ENCODE results near the gene SNAPIN.

The SNAPIN gene
- 17.1 to 37.0 (median 28.1) reads per million in 17 experiments for total RNA-seq

- DNase-seq: peak; percentile 93 to 96 (median 95)
Observed at GRCh38 chr1:153658400-153659174, at the start of gene SNAPIN. SNAPIN (plus strand) TSS chr1:153658703; CDS start chr1:153658744, 41 bp downstream.

GRCh38 chr1:153608742-153609584 is 49.5 kb upstream of the SNAPIN start:
- DNase-seq: peak; percentile 63 to 86 (median 79)

- DNase-seq: no peak
Observed at GRCh38 chr1:153609585-153609907, 49.0 kb upstream of the SNAPIN start.

GRCh38 chr1:153610334-153610733 is 48.2 kb upstream of the SNAPIN start:
- peak; percentile 40 to 60 (median 60) for DNase-seq

GRCh38 chr1:153610811-153611301 is 47.6 kb upstream of the SNAPIN start:
- DNase-seq: peak; percentile 52 to 76 (median 66)

GRCh38 chr1:153611356-153611755 is 47.1 kb upstream of the SNAPIN start:
- DNase-seq: no peak

- DNase-seq: no peak
Observed at GRCh38 chr1:153612111-153612754, 46.3 kb upstream of the SNAPIN start.

GRCh38 chr1:153612755-153613331 is 45.7 kb upstream of the SNAPIN start, which contains the start of gene S100A16:
S100A16 (minus strand) TSS chr1:153613137; CDS start chr1:153608151, 4,986 bp downstream.
- DNase-seq: no peak

- DNase-seq: no peak
Observed at GRCh38 chr1:153613406-153613805, 45.1 kb upstream of the SNAPIN start.

- no peak for DNase-seq
Observed at GRCh38 chr1:153614189-153614900, 44.2 kb upstream of the SNAPIN start.

- no peak for DNase-seq
Observed at GRCh38 chr1:153614906-153615305, 43.6 kb upstream of the SNAPIN start.

- DNase-seq: no peak
Observed at GRCh38 chr1:153615406-153615805, 43.1 kb upstream of the SNAPIN start.

GRCh38 chr1:153616144-153616916 is 42.2 kb upstream of the SNAPIN start, which contains the start of gene S100A14:
S100A14 (minus strand) TSS chr1:153616325; CDS start chr1:153615858, 467 bp downstream.
- no peak for DNase-seq

- DNase-seq: no peak
Observed at GRCh38 chr1:153616917-153617311, 41.6 kb upstream of the SNAPIN start.

- DNase-seq: peak; percentile 72 to 94 (median 82)
Observed at GRCh38 chr1:153617663-153618062, 40.8 kb upstream of the SNAPIN start.

- no peak for DNase-seq
Observed at GRCh38 chr1:153619171-153619570, 39.3 kb upstream of the SNAPIN start.

- peak; percentile 57 to 86 (median 76) for DNase-seq
Observed at GRCh38 chr1:153623101-153623500, 35.4 kb upstream of the SNAPIN start.

- no peak for DNase-seq
Observed at GRCh38 chr1:153624965-153625611, 33.4 kb upstream of the SNAPIN start.

- DNase-seq: no peak
Observed at GRCh38 chr1:153626477-153626903, 32.0 kb upstream of the SNAPIN start.

Measured in suppressor macrophage (primary cell).